Bronchial epithelial cell (primary cell): Measurements from ENCODE around the gene KLF17. TPM values are rescaled to one million over a fixed set of nuclear protein-coding genes. Genes with fewer than 3 reads are reported as not detected.
"Not testable (repeated sequence)": the region's sequence is repeated elsewhere in the genome, so short reads cannot be mapped to it uniquely, and the experiment has no call there.

Experiments used
- DNase-seq: peaks from one replicate; pipeline ENCODE4 v3.0.0-alpha.2; 2010; ENCODE audit warnings: low read depth
- FAIRE-seq: peaks from 2 replicates; lab custom pipeline; 2011; peaks lifted over from hg19 to GRCh38; lab: Jason Lieb, UNC
- H3K27me3 ChIP-seq: 2 replicates; pipeline ENCODE4 v1.5.1; 2011; ENCODE audit warnings: low read length; ENCODE audit not compliant: control insufficient read depth, insufficient read depth
- H3K36me3 ChIP-seq: 2 replicates; pipeline ENCODE4 v1.5.1; 2011; ENCODE audit warnings: low read length; ENCODE audit not compliant: control insufficient read depth, insufficient read depth
- H3K4me3 ChIP-seq: 2 replicates; pipeline ENCODE4 v1.5.1; 2011; ENCODE audit warnings: mild to moderate bottlenecking, low read depth, low read length, control low read depth
- CTCF ChIP-seq: IDR thresholded peaks from 2 replicates; pipeline ENCODE4 v1.5.1; 2011; ENCODE audit warnings: mild to moderate bottlenecking, moderate library complexity, low read length, control low read depth, inconsistent platforms; ENCODE audit not compliant: insufficient read depth, severe bottlenecking
- total RNA-seq: library from RNA; depleted of rRNA; stranded (reverse); fragments of >200 nt; gene quantifications from 2 replicates; pipeline ENCODE4 v1.2.1, GENCODE V29; 2014

The KLF17 gene
- total RNA-seq, 1 donor from 2014 or later = not detected

- no peak for FAIRE-seq
- DNase-seq = no peak
Measured at GRCh38 chr1:44110916-44111315, 7.7 kb upstream of the KLF17 start.

GRCh38 chr1:44111861-44112260 is 6.8 kb upstream of the KLF17 start:
- Histone ChIP-seq H3K27me3 (no peaks in the 10 kb centered on the region), H3K36me3 (no peaks in the 10 kb centered on the region), H3K4me3 (no peak overlapping the region)
- TF ChIP-seq CTCF = no peak
- FAIRE-seq (no peak), DNase-seq (no peak)

More at GRCh38 chr1:44110916-44111315, 7.7 kb upstream of the KLF17 start:
- H3K36me3 ChIP-seq = no peaks in the 10 kb centered on the region
- peaks cover 1% of the 10 kb centered on the region for H3K27me3 ChIP-seq
- TF ChIP-seq CTCF = no peak
- H3K4me3 ChIP-seq = no peak overlapping the region

- Histone ChIP-seq H3K36me3 (no peaks in the 10 kb centered on the region), H3K4me3 (no peak overlapping the region), H3K27me3 (no peaks in the 10 kb centered on the region)
- TF ChIP-seq CTCF = no peak
- FAIRE-seq (no peak), DNase-seq (no peak)
Measured at GRCh38 chr1:44112486-44112885, 6.1 kb upstream of the KLF17 start.

- TF ChIP-seq CTCF = no peak
- FAIRE-seq (no peak), DNase-seq (no peak)
- H3K4me3 ChIP-seq = no peak overlapping the region
- H3K36me3 ChIP-seq = no peaks in the 10 kb centered on the region
- no peaks in the 10 kb centered on the region for H3K27me3 ChIP-seq
Measured at GRCh38 chr1:44113095-44113609, 5.5 kb upstream of the KLF17 start.

GRCh38 chr1:44114098-44114497 is 4.5 kb upstream of the KLF17 start:
- no peaks in the 10 kb centered on the region for H3K27me3 ChIP-seq
- no peak for FAIRE-seq
- DNase-seq = no peak
- no peak overlapping the region for H3K4me3 ChIP-seq
- TF ChIP-seq CTCF = no peak
- H3K36me3 ChIP-seq = no peaks in the 10 kb centered on the region

GRCh38 chr1:44117272-44117671 is 1.3 kb upstream of the KLF17 start:
- not testable (repeated sequence) for H3K27me3 ChIP-seq, DNase-seq, H3K36me3 ChIP-seq, FAIRE-seq, H3K4me3 ChIP-seq
